WTC11 (cell line): ENCODE results near the gene ADAM22. TPM values are rescaled to one million over a fixed set of nuclear protein-coding genes. Genes with fewer than 3 reads are reported as not detected.

Source experiments
- ATAC-seq: fragments of 200-7000 bp; cut with Tn5 transposase; 2 replicates; pipeline ENCODE4 v1.10.0; 2021; ENCODE audit warnings: mild to moderate bottlenecking, moderate library complexity
- CTCF ChIA-PET: fragments of 300-600 bp; sonication (Branson Sonifier 250); formaldehyde crosslinking; loops from one replicate; lab custom pipeline; 2021; ENCODE audit warnings: antibody characterized with exemption; lab: Charles Lee
- POLR2A ChIA-PET: fragments of 350-600 bp; sonication (Branson Sonifier 250); formaldehyde crosslinking; loops from one replicate; lab custom pipeline; 2021; ENCODE audit warnings: antibody characterized with exemption; lab: Charles Lee
- DNase-seq: peaks from one replicate; pipeline ENCODE4 v3.0.0; 2021; ENCODE audit warnings: low spot score
- H3K27ac Mint-ChIP-seq: 2 replicates; pipeline ENCODE4 v1.8.0; 2021; ENCODE audit warnings: mixed read lengths
- H3K27me3 Mint-ChIP-seq: 2 replicates; pipeline ENCODE4 v1.8.0; 2021; ENCODE audit warnings: low read depth, mild to moderate bottlenecking, moderate library complexity, mixed read lengths
- H3K36me3 Mint-ChIP-seq: 2 replicates; pipeline ENCODE4 v1.8.0; 2021; ENCODE audit warnings: mixed read lengths
- H3K4me1 Mint-ChIP-seq: 2 replicates; pipeline ENCODE4 v1.8.0; 2022; ENCODE audit warnings: mixed read lengths
- H3K4me3 Mint-ChIP-seq: 2 replicates; pipeline ENCODE4 v1.8.0; 2021; ENCODE audit warnings: mild to moderate bottlenecking, moderate library complexity, mixed read lengths
- H3K9me3 Mint-ChIP-seq: 2 replicates; pipeline ENCODE4 v1.8.0; 2021; ENCODE audit warnings: mixed read lengths
- AR ChIP-seq: fragments of 250-450 bp; sonication (Bioruptor Pico); IDR thresholded peaks from 2 replicates; pipeline ENCODE4 v1.9.0; 2021; ENCODE audit warnings: mild to moderate bottlenecking
- CTCF ChIP-seq: fragments of 200-600 bp; IDR thresholded peaks from 2 replicates; pipeline ENCODE4 v1.8.0; 2022; ENCODE audit warnings: antibody characterized with exemption
- E2F4 ChIP-seq: sonication (generic); formaldehyde crosslinking; IDR thresholded peaks from 2 replicates; pipeline ENCODE4 v1.8.1; 2022; ENCODE audit warnings: low read depth, mild to moderate bottlenecking, moderate library complexity, missing genetic modification reagents, borderline replicate concordance
- FOXJ3 ChIP-seq: sonication (generic); formaldehyde crosslinking; IDR thresholded peaks from 2 replicates; pipeline ENCODE4 v1.9.0; 2021; ENCODE audit warnings: missing genetic modification reagents, mild to moderate bottlenecking, borderline replicate concordance
- NFE2L1 ChIP-seq: sonication (generic); formaldehyde crosslinking; IDR thresholded peaks from 2 replicates; pipeline ENCODE4 v1.8.1; 2023; ENCODE audit warnings: missing genetic modification reagents
- TCF7 ChIP-seq: sonication (generic); formaldehyde crosslinking; IDR thresholded peaks from 2 replicates; pipeline ENCODE4 v1.8.0; 2022; ENCODE audit warnings: mild to moderate bottlenecking, low read depth, missing genetic modification reagents, moderate library complexity
- ZNF532 ChIP-seq: fragments of 250-450 bp; sonication (Bioruptor Pico); IDR thresholded peaks from 2 replicates; pipeline ENCODE4 v1.9.0; 2021; ENCODE audit warnings: mild to moderate bottlenecking, borderline replicate concordance
- ZNF671 ChIP-seq: fragments of 250-450 bp; sonication (Bioruptor Pico); IDR thresholded peaks from 2 replicates; pipeline ENCODE4 v1.8.0; 2021; ENCODE audit warnings: mild to moderate bottlenecking
- total RNA-seq: library from RNA; stranded (reverse); gene quantifications from 3 replicates; pipeline ENCODE4 v1.2.3, GENCODE V29; 2021
- TF ChIP-seq, protein P1 (sequence below): sonication (generic); formaldehyde crosslinking; IDR thresholded peaks from 2 replicates; pipeline ENCODE4 v1.8.0; 2023; ENCODE audit warnings: missing genetic modification reagents, mild to moderate bottlenecking, borderline replicate concordance
- TF ChIP-seq, protein P2 (sequence below): sonication (generic); formaldehyde crosslinking; IDR thresholded peaks from 2 replicates; pipeline ENCODE4 v1.8.1; 2023; ENCODE audit warnings: mild to moderate bottlenecking, missing genetic modification reagents, borderline replicate concordance

ADAM22 gene
- total RNA-seq, 1 experiment from 2014 or later = 12.4 TPM

- TF ChIP-seq, protein P1, sequence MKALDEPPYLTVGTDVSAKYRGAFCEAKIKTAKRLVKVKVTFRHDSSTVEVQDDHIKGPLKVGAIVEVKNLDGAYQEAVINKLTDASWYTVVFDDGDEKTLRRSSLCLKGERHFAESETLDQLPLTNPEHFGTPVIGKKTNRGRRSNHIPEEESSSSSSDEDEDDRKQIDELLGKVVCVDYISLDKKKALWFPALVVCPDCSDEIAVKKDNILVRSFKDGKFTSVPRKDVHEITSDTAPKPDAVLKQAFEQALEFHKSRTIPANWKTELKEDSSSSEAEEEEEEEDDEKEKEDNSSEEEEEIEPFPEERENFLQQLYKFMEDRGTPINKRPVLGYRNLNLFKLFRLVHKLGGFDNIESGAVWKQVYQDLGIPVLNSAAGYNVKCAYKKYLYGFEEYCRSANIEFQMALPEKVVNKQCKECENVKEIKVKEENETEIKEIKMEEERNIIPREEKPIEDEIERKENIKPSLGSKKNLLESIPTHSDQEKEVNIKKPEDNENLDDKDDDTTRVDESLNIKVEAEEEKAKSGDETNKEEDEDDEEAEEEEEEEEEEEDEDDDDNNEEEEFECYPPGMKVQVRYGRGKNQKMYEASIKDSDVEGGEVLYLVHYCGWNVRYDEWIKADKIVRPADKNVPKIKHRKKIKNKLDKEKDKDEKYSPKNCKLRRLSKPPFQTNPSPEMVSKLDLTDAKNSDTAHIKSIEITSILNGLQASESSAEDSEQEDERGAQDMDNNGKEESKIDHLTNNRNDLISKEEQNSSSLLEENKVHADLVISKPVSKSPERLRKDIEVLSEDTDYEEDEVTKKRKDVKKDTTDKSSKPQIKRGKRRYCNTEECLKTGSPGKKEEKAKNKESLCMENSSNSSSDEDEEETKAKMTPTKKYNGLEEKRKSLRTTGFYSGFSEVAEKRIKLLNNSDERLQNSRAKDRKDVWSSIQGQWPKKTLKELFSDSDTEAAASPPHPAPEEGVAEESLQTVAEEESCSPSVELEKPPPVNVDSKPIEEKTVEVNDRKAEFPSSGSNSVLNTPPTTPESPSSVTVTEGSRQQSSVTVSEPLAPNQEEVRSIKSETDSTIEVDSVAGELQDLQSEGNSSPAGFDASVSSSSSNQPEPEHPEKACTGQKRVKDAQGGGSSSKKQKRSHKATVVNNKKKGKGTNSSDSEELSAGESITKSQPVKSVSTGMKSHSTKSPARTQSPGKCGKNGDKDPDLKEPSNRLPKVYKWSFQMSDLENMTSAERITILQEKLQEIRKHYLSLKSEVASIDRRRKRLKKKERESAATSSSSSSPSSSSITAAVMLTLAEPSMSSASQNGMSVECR (CRISPR knock-in tag) = no peak
- TF ChIP-seq NFE2L1 (CRISPR knock-in tag) (no peak), ZNF532 (CRISPR knock-in tag) (no peak), CTCF (no peak), TCF7 (CRISPR knock-in tag) (no peak), FOXJ3 (CRISPR knock-in tag) (no peak)
These were observed 155.5 kb downstream of the ADAM22 start (continued) for GRCh38 chr7:88089561-88089960.

GRCh38 chr7:88090240-88090639, 156.2 kb downstream of the ADAM22 start:
- no peaks in the 10 kb centered on the region for H3K36me3 Mint-ChIP-seq
- H3K9me3 Mint-ChIP-seq = no peaks in the 10 kb centered on the region
- CTCF ChIA-PET = no interaction called here
- peaks cover 25% of the 10 kb centered on the region for H3K4me1 Mint-ChIP-seq
- no peak overlapping the region for H3K4me3 Mint-ChIP-seq
- POLR2A ChIA-PET = no interaction called here
- DNase-seq = no peak
- TF ChIP-seq AR (CRISPR knock-in tag) (no peak), ZNF671 (CRISPR knock-in tag) (no peak)
- TF ChIP-seq, all 79 proteins: peak for 0
- no peaks in the 10 kb centered on the region for H3K27me3 Mint-ChIP-seq
- no peak for ATAC-seq
- peak overlapping the region; percentile 52 for H3K27ac Mint-ChIP-seq

GRCh38 chr7:88090671-88091070, 156.6 kb downstream of the ADAM22 start:
- no peak for ATAC-seq
- no peak overlapping the region for H3K4me3 Mint-ChIP-seq
- POLR2A ChIA-PET = no interaction called here
- DNase-seq = no peak
- no peak overlapping the region for H3K27ac Mint-ChIP-seq
- no peaks in the 10 kb centered on the region for H3K36me3 Mint-ChIP-seq
- no peaks in the 10 kb centered on the region for H3K9me3 Mint-ChIP-seq
- no peaks in the 10 kb centered on the region for H3K27me3 Mint-ChIP-seq
- H3K4me1 Mint-ChIP-seq = peaks cover 25% of the 10 kb centered on the region
- CTCF ChIA-PET = no interaction called here
- TF ChIP-seq, protein P2, sequence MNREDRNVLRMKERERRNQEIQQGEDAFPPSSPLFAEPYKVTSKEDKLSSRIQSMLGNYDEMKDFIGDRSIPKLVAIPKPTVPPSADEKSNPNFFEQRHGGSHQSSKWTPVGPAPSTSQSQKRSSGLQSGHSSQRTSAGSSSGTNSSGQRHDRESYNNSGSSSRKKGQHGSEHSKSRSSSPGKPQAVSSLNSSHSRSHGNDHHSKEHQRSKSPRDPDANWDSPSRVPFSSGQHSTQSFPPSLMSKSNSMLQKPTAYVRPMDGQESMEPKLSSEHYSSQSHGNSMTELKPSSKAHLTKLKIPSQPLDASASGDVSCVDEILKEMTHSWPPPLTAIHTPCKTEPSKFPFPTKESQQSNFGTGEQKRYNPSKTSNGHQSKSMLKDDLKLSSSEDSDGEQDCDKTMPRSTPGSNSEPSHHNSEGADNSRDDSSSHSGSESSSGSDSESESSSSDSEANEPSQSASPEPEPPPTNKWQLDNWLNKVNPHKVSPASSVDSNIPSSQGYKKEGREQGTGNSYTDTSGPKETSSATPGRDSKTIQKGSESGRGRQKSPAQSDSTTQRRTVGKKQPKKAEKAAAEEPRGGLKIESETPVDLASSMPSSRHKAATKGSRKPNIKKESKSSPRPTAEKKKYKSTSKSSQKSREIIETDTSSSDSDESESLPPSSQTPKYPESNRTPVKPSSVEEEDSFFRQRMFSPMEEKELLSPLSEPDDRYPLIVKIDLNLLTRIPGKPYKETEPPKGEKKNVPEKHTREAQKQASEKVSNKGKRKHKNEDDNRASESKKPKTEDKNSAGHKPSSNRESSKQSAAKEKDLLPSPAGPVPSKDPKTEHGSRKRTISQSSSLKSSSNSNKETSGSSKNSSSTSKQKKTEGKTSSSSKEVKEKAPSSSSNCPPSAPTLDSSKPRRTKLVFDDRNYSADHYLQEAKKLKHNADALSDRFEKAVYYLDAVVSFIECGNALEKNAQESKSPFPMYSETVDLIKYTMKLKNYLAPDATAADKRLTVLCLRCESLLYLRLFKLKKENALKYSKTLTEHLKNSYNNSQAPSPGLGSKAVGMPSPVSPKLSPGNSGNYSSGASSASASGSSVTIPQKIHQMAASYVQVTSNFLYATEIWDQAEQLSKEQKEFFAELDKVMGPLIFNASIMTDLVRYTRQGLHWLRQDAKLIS (CRISPR knock-in tag) = no peak
- TF ChIP-seq E2F4 (CRISPR knock-in tag) (no peak), AR (CRISPR knock-in tag) (no peak)
